Measurements from ENCODE around the gene ENSA. TPM values are rescaled to one million over a fixed set of nuclear protein-coding genes. Genes with fewer than 3 reads are reported as not detected.
"Not testable (repeated sequence)": the region's sequence is repeated elsewhere in the genome, so short reads cannot be mapped to it uniquely, and the experiment has no call there.

ENSA gene
- total RNA-seq, 1 experiment from 2014 or later, result 178 TPM

GRCh38 chr1:150596095-150596892, 33.1 kb downstream of the ENSA start:
- no TSS peak for BruUV-seq (replicated peaks)
- peaks cover 11% of the 10 kb centered on the region for H3K36me3 Mint-ChIP-seq (ENCODE audit: insufficient read depth, unreplicated experiment)
- H3K4me1 Mint-ChIP-seq (ENCODE audit: low read depth, unreplicated experiment), result peaks cover 14% of the 10 kb centered on the region
- H3K36me3 ChIP-seq (ENCODE audit: control insufficient read depth, insufficient read depth, low read length), result no peaks in the 10 kb centered on the region
- no peaks in the 10 kb centered on the region for H3K9me3 Mint-ChIP-seq (ENCODE audit: unreplicated experiment)
- no peak for DNase-seq
- H3K27ac Mint-ChIP-seq (ENCODE audit: unreplicated experiment), result no peak overlapping the region
- H3K4me1 ChIP-seq, result no peaks in the 10 kb centered on the region
- ChIA-PET POLR2A (no interaction called here), CTCF (no interaction called here)
- no peak overlapping the region for H3K4me3 ChIP-seq (ENCODE audit: low read depth, low read length)
- no peaks in the 10 kb centered on the region for H3K27me3 Mint-ChIP-seq (ENCODE audit: insufficient read depth, unreplicated experiment)
- TF ChIP-seq CTCF (IDR thresholded peaks at IDR 0.05; ENCODE audit: insufficient read depth in 1 of 2, low read depth in 1 of 2, low read length in 1 of 2, severe bottlenecking in 1 of 2, unreplicated experiment in 1 of 2), result no peak
- H3K9me3 ChIP-seq, result no peaks in the 10 kb centered on the region
- no peaks in the 10 kb centered on the region for H3K27me3 ChIP-seq (replicated peaks; ENCODE audit: control insufficient read depth, insufficient read depth, low read length)
- H3K4me3 Mint-ChIP-seq (ENCODE audit: unreplicated experiment), result no peak overlapping the region
- intact Hi-C loops (cut with micrococcal nuclease; ENCODE audit: unreplicated experiment), result no loop called here

GRCh38 chr1:150582371-150582770, 47.0 kb downstream of the ENSA start:
- Histone ChIP-seq H3K27me3 (replicated peaks; ENCODE audit: control insufficient read depth, insufficient read depth, low read length) (no peaks in the 10 kb centered on the region), H3K36me3 (ENCODE audit: control insufficient read depth, insufficient read depth, low read length) (no peaks in the 10 kb centered on the region), H3K4me3 (ENCODE audit: low read depth, low read length) (no peak overlapping the region), H3K9me3 (no peaks in the 10 kb centered on the region), H3K4me1 (peaks cover 8% of the 10 kb centered on the region)
- no peak for TF ChIP-seq CTCF (IDR thresholded peaks at IDR 0.05; ENCODE audit: insufficient read depth in 1 of 2, low read depth in 1 of 2, low read length in 1 of 2, severe bottlenecking in 1 of 2, unreplicated experiment in 1 of 2)
- Mint-ChIP-seq H3K4me3 (ENCODE audit: unreplicated experiment) (no peak overlapping the region), H3K4me1 (ENCODE audit: low read depth, unreplicated experiment) (peaks cover 11% of the 10 kb centered on the region), H3K9me3 (ENCODE audit: unreplicated experiment) (peaks cover 8% of the 10 kb centered on the region), H3K27me3 (ENCODE audit: insufficient read depth, unreplicated experiment) (no peaks in the 10 kb centered on the region), H3K36me3 (ENCODE audit: insufficient read depth, unreplicated experiment) (peaks cover 29% of the 10 kb centered on the region), H3K27ac (ENCODE audit: unreplicated experiment) (no peak overlapping the region)
- ChIA-PET POLR2A (no interaction called here), CTCF (no interaction called here)
- no TSS peak for BruUV-seq (replicated peaks)
- intact Hi-C loops (cut with micrococcal nuclease; ENCODE audit: unreplicated experiment), result no loop called here
- DNase-seq, result no peak

- DNase-seq; H3K4me3 ChIP-seq (ENCODE audit: low read depth, low read length); H3K36me3 ChIP-seq (ENCODE audit: control insufficient read depth, insufficient read depth, low read length); H3K27me3 ChIP-seq (replicated peaks; ENCODE audit: control insufficient read depth, insufficient read depth, low read length); POLR2A ChIA-PET; H3K27ac Mint-ChIP-seq (ENCODE audit: unreplicated experiment); H3K27me3 Mint-ChIP-seq (ENCODE audit: insufficient read depth, unreplicated experiment); BruUV-seq (replicated peaks); CTCF ChIA-PET; H3K9me3 ChIP-seq; H3K9me3 Mint-ChIP-seq (ENCODE audit: unreplicated experiment); H3K4me3 Mint-ChIP-seq (ENCODE audit: unreplicated experiment); intact Hi-C loops (cut with micrococcal nuclease; ENCODE audit: unreplicated experiment): not testable (repeated sequence)
- Mint-ChIP-seq H3K4me1 (ENCODE audit: low read depth, unreplicated experiment) (peaks cover 15% of the 10 kb centered on the region), H3K36me3 (ENCODE audit: insufficient read depth, unreplicated experiment) (peaks cover 33% of the 10 kb centered on the region)
- peaks cover 10% of the 10 kb centered on the region for H3K4me1 ChIP-seq
Measured at GRCh38 chr1:150581962-150582361, 47.5 kb downstream of the ENSA start.

GRCh38 chr1:150581437-150581836, 48.0 kb downstream of the ENSA start:
- peaks cover 16% of the 10 kb centered on the region for H3K4me1 ChIP-seq
- H3K27ac Mint-ChIP-seq (ENCODE audit: unreplicated experiment); H3K27me3 ChIP-seq (replicated peaks; ENCODE audit: control insufficient read depth, insufficient read depth, low read length); H3K36me3 ChIP-seq (ENCODE audit: control insufficient read depth, insufficient read depth, low read length); BruUV-seq (replicated peaks); DNase-seq; H3K4me3 ChIP-seq (ENCODE audit: low read depth, low read length); H3K9me3 ChIP-seq; H3K27me3 Mint-ChIP-seq (ENCODE audit: insufficient read depth, unreplicated experiment); H3K4me3 Mint-ChIP-seq (ENCODE audit: unreplicated experiment); H3K9me3 Mint-ChIP-seq (ENCODE audit: unreplicated experiment); intact Hi-C loops (cut with micrococcal nuclease; ENCODE audit: unreplicated experiment); POLR2A ChIA-PET: not testable (repeated sequence)
- H3K36me3 Mint-ChIP-seq (ENCODE audit: insufficient read depth, unreplicated experiment), result peaks cover 39% of the 10 kb centered on the region
- CTCF ChIA-PET, result interaction anchor here (5.1 kb wide), 1 partner anchor 20 kb away, joined by 51 read pairs; no protein-coding TSS in a partner anchor
- H3K4me1 Mint-ChIP-seq (ENCODE audit: low read depth, unreplicated experiment), result peaks cover 19% of the 10 kb centered on the region

- Mint-ChIP-seq H3K4me1 (ENCODE audit: low read depth, unreplicated experiment) (peaks cover 19% of the 10 kb centered on the region), H3K4me3 (ENCODE audit: unreplicated experiment) (peak overlapping the region; percentile 100), H3K27ac (ENCODE audit: unreplicated experiment) (peak overlapping the region; percentile 98), H3K36me3 (ENCODE audit: insufficient read depth, unreplicated experiment) (peaks cover 41% of the 10 kb centered on the region)
- H3K4me1 ChIP-seq, result peaks cover 20% of the 10 kb centered on the region
- CTCF ChIA-PET, result interaction anchor here (5.1 kb wide), 1 partner anchor 19 kb away, joined by 51 read pairs; no protein-coding TSS in a partner anchor
- H3K27me3 ChIP-seq (replicated peaks; ENCODE audit: control insufficient read depth, insufficient read depth, low read length); intact Hi-C loops (cut with micrococcal nuclease; ENCODE audit: unreplicated experiment); H3K36me3 ChIP-seq (ENCODE audit: control insufficient read depth, insufficient read depth, low read length); DNase-seq; H3K27me3 Mint-ChIP-seq (ENCODE audit: insufficient read depth, unreplicated experiment); H3K9me3 Mint-ChIP-seq (ENCODE audit: unreplicated experiment); H3K9me3 ChIP-seq; POLR2A ChIA-PET; BruUV-seq (replicated peaks); H3K4me3 ChIP-seq (ENCODE audit: low read depth, low read length): not testable (repeated sequence)
Measured at GRCh38 chr1:150580966-150581365, 48.4 kb downstream of the ENSA start.

Measured in Caco-2 (cell line).